Uterus (tissue), 4 donors: ENCODE data around the gene FGFR3. TPM values are rescaled to one million over a fixed set of nuclear protein-coding genes. Genes with fewer than 3 reads are reported as not detected.

Experiments used
- DNase-seq, 2 donors: peaks; one replicate each; pipeline ENCODE4 v3.0.0-alpha.2; 2019 to 2020
- H3K27ac ChIP-seq, 2 donors: fragments of 200-600 bp; sonication (generic); 1 replicate in 1 of 2; 2 replicates in 1 of 2; pipeline ENCODE4 v1.5.1; 2016 to 2018
- H3K27me3 ChIP-seq, 2 donors: fragments of 200-600 bp; sonication (generic); one replicate each; pipeline ENCODE4 v1.5.1; 2018 to 2019; ENCODE audit warnings: control low read depth in 1 of 2
- H3K36me3 ChIP-seq, 2 donors: fragments of 200-600 bp; sonication (generic); one replicate each; pipeline ENCODE4 v1.5.1; 2019; ENCODE audit warnings: control low read depth in 1 of 2
- H3K4me1 ChIP-seq, 2 donors: fragments of 200-600 bp; sonication (generic); one replicate each; pipeline ENCODE4 v1.5.1; 2018 to 2019; ENCODE audit warnings: control low read depth in 1 of 2
- H3K4me3 ChIP-seq, 2 donors: fragments of 200-600 bp; sonication (generic); 1 replicate in 1 of 2; 2 replicates in 1 of 2; pipeline ENCODE4 v1.5.1; 2018 to 2019; ENCODE audit warnings: mild to moderate bottlenecking in 1 of 2
- H3K9me3 ChIP-seq, 2 donors: fragments of 200-600 bp; sonication (generic); one replicate each; pipeline ENCODE4 v1.5.1; 2019; ENCODE audit warnings: control low read depth in 1 of 2
- POLR2A ChIP-seq, 2 donors: fragments of 450-650 bp; IDR thresholded peaks; one replicate each; pipeline ENCODE4 v1.6.1; 2016; ENCODE audit warnings: antibody characterized with exemption in 2 of 2, mild to moderate bottlenecking in 1 of 2, moderate library complexity in 1 of 2
- intact Hi-C: fragments of 100-400 bp; cut with DNase I; formaldehyde crosslinking; loops from one replicate; pipeline ENCODE4 v1.15.1; 2023; ENCODE audit warnings: low total_unique reads
- total RNA-seq, 4 donors: library from RNA; depleted of rRNA in 3 of 4; stranded (reverse); fragments of >200 nt in 3 of 4; gene quantifications; one replicate each; pipeline versions ENCODE4 v1.1.0 to v1.2.4, GENCODE V29; 2014 to 2023
- TF ChIP-seq, protein P1 (sequence below), 4 experiments: fragments of 200-600 bp in 2 of 4; fragments of 450-650 bp in 2 of 4; sonication (generic) in 2 of 4; IDR thresholded peaks; one replicate each; pipeline ENCODE4 v1.5.1; 2016 to 2019; ENCODE audit warnings: antibody characterized with exemption in 4 of 4, mild to moderate bottlenecking in 2 of 4, moderate library complexity in 1 of 4
- donor health status: DM: yes; HTN: yes; CAD: no.

The FGFR3 gene
- total RNA-seq, 4 donors from 2014 or later: 0.29 to 6.4 (median 4.3) TPM

DNA sequence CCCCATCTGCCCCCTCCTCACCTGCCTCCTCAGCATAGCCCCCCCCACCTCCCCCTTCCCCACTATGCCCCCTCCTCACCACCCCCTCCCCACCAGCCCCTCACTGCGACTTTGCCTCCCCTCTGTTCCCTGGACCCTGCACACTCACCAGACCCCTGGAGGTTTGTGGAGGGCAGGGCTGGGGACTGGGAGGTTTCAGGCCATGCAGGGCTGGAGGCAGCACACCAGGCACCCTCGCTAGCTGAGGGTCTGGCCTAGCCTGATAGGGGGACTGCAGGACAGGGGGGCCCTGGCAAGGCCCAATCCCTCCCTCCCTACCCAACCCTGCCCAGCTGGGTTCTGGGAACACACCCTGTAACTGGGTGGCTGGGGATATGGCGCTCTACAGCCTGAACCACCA is 43.7 kb upstream of the FGFR3 start:
- H3K27ac ChIP-seq: no peak overlapping the region
- no peaks in the 10 kb centered on the region for H3K9me3 ChIP-seq
- no peaks in the 10 kb centered on the region for H3K27me3 ChIP-seq
- H3K4me3 ChIP-seq: no peak overlapping the region
- H3K4me1 ChIP-seq: peaks cover 0 to 5% of the 10 kb centered on the region in 2 donors
- intact Hi-C loops: loop anchor here (5.0 kb wide), 1 partner anchor 148 kb away; no protein-coding TSS in a partner anchor
- no peak for TF ChIP-seq POLR2A (IDR thresholded peaks at IDR 0.05)
- TF ChIP-seq, protein P1, sequence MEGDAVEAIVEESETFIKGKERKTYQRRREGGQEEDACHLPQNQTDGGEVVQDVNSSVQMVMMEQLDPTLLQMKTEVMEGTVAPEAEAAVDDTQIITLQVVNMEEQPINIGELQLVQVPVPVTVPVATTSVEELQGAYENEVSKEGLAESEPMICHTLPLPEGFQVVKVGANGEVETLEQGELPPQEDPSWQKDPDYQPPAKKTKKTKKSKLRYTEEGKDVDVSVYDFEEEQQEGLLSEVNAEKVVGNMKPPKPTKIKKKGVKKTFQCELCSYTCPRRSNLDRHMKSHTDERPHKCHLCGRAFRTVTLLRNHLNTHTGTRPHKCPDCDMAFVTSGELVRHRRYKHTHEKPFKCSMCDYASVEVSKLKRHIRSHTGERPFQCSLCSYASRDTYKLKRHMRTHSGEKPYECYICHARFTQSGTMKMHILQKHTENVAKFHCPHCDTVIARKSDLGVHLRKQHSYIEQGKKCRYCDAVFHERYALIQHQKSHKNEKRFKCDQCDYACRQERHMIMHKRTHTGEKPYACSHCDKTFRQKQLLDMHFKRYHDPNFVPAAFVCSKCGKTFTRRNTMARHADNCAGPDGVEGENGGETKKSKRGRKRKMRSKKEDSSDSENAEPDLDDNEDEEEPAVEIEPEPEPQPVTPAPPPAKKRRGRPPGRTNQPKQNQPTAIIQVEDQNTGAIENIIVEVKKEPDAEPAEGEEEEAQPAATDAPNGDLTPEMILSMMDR (IDR thresholded peaks at IDR 0.05): no peak
- no peaks in the 10 kb centered on the region for H3K36me3 ChIP-seq
- no peak for DNase-seq

DNA sequence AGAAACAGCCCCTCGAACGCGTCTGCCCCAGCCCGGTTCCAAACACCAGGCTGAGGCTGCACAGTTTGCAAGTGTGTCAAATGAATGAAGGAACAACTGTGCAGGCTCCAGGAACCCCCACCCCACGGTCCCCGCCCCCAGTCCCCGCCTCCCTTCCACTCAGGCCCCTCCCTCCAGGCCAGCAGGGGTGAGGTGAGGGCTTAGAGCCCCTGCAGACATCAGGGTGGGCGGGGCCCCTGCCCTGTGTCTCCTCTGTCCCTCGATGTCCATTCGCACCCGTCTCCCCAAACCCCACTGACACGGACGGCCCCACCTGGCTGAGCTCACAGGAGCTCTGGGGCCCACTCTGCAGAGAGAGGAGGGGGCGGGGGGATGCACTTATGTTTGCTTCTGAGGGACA is 43.3 kb upstream of the FGFR3 start:
- no peaks in the 10 kb centered on the region for H3K36me3 ChIP-seq
- intact Hi-C loops: loop anchor here (5.0 kb wide), 1 partner anchor 147 kb away; no protein-coding TSS in a partner anchor
- H3K27me3 ChIP-seq: no peaks in the 10 kb centered on the region
- peaks cover 0 to 5% of the 10 kb centered on the region in 2 donors for H3K4me1 ChIP-seq
- H3K27ac ChIP-seq: no peak overlapping the region
- TF ChIP-seq, protein P1 (IDR thresholded peaks at IDR 0.05): no peak
- no peak for TF ChIP-seq POLR2A (IDR thresholded peaks at IDR 0.05)
- DNase-seq: no peak
- no peak overlapping the region for H3K4me3 ChIP-seq
- no peaks in the 10 kb centered on the region for H3K9me3 ChIP-seq

DNA sequence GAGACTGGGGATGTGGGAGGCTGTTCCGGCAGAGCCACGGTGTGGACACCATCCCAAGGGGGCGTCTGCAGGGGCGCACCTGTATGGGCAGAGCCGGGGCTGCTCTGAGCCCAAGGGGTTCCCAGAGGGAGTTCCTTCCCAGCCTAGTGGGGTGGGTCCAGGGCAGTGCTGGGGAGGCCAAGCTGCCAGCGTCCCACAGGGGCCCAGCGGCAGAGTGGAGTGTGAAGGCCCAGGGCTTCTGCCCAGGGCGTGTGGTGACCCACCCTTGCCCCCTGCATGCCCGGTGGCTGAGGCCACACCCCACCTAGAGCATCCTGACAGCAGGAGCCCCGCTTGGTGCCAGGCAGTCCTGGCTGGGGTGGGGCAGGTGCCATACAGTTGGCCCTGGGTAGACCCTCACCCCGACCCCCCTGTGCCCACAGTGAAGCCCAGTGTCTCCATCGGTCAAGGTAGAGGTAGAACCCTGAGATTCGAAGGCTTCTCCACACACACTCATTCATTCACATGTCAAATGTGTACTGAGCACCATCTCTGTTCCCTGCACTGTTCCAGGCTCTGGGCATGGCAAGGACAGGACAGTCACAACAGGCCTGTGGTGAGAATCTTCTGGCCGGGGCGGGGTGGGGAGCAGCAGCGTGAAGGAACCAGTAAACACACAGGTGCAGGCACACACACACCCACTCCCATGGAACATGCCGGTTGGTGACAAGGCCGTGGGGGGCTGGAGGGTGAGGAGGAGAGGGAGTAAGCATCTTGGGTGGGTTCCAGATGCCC is 42.5 kb upstream of the FGFR3 start:
- TF ChIP-seq, protein P1 (IDR thresholded peaks at IDR 0.05): no peak
- TF ChIP-seq POLR2A (IDR thresholded peaks at IDR 0.05): no peak
- intact Hi-C loops: no loop called here
- H3K4me1 ChIP-seq: peaks cover 0 to 5% of the 10 kb centered on the region in 2 donors
- no peaks in the 10 kb centered on the region for H3K36me3 ChIP-seq
- no peak overlapping the region for H3K27ac ChIP-seq
- no peak overlapping the region for H3K4me3 ChIP-seq
- H3K9me3 ChIP-seq: no peaks in the 10 kb centered on the region
- DNase-seq: no peak
- H3K27me3 ChIP-seq: no peaks in the 10 kb centered on the region

DNA sequence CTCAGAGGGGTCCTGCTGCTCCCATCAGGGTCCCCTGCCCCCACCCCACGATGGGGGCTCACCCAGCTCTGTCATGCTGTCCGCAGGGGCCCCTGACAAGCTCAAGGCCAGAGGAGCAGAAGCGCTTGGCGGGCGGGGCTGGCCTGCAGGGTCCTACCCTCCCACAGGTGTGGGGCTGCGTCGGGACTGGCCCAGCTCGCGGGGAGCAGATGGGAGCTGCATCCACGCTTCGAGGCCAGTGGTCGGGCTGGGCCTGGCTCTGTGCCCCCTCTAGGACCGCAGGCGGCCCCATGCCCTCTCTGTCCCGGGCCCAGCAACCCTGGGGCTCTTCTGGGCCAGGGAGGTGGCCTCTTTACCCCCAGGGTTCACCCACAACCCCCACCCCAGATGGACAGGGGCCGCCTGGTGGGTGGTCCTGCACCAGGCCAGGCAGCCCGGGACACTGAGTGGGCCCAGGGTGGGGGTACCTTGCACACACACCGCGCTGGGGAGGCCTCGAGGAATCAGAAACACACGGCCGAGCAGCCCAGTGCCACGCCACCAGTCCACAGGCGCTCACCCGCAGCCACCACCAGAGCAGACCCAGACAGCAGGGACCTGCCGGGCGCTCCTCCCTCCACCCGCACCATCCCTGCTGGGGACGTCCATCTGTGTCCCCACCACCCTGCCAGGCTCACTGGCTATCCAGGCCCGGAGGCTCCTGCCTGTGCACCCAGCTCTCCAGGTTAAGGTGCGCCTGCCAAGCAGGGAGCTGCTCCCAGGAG is 41.8 kb upstream of the FGFR3 start:
- Histone ChIP-seq H3K4me1 (peaks cover 0 to 5% of the 10 kb centered on the region in 2 donors), H3K4me3 (no peak overlapping the region), H3K27ac (no peak overlapping the region), H3K9me3 (no peaks in the 10 kb centered on the region), H3K27me3 (no peaks in the 10 kb centered on the region), H3K36me3 (no peaks in the 10 kb centered on the region)
- no peak for DNase-seq
- TF ChIP-seq, protein P1 (IDR thresholded peaks at IDR 0.05): no peak
- TF ChIP-seq POLR2A (IDR thresholded peaks at IDR 0.05): no peak
- intact Hi-C loops: no loop called here

DNA sequence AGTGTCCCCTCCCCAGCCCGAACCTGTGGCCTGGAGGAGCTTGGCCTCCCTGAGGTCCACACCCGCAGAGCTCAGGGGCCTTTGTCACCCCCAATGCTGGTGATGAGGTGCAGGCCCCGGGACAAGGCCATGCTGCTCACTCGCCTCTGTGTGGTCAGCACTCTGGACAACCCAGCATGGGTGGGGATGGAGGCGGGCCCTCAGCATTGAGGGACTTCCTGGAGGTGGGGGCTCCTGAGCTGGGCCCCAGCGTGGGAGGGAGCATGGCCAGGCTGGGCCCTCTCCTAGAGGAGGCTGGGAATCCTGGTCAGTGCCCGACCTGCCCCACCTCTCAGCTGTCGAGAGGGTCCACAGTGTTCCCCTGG is 41.2 kb upstream of the FGFR3 start:
- Histone ChIP-seq H3K27me3 (no peaks in the 10 kb centered on the region), H3K4me1 (peaks cover 0 to 5% of the 10 kb centered on the region in 2 donors), H3K27ac (no peak overlapping the region), H3K9me3 (no peaks in the 10 kb centered on the region), H3K4me3 (no peak overlapping the region), H3K36me3 (no peaks in the 10 kb centered on the region)
- intact Hi-C loops: no loop called here
- no peak for DNase-seq
- no peak for TF ChIP-seq POLR2A (IDR thresholded peaks at IDR 0.05)
- TF ChIP-seq, protein P1 (IDR thresholded peaks at IDR 0.05): no peak
